Gastrocnemius medialis (tissue), 4 donors: ENCODE results near the gene GTPBP2.

ENCODE experiments used
- CTCF ChIP-seq, 5 experiments: fragments of 450-650 bp in 3 of 5; fragments of 200-600 bp in 2 of 5; sonication (generic) in 2 of 5; IDR thresholded peaks in 4 of 5; conservative IDR thresholded peaks in 1 of 5; 1 replicate in 4 of 5; 2 replicates in 1 of 5; pipeline ENCODE4 v1.5.1; 2016 to 2019; ENCODE audit warnings: antibody characterized with exemption in 5 of 5, mild to moderate bottlenecking in 3 of 5, moderate library complexity in 3 of 5
- POLR2A ChIP-seq, 2 donors: fragments of 450-650 bp; IDR thresholded peaks; one replicate each; pipeline ENCODE4 v1.6.1; 2017; ENCODE audit warnings: antibody characterized with exemption in 2 of 2, mild to moderate bottlenecking in 2 of 2, moderate library complexity in 2 of 2

GRCh38 chr6:43610431-43610830 is 18.6 kb downstream of the GTPBP2 start:
- TF ChIP-seq CTCF (IDR thresholded peaks at IDR 0.05 in 4 of 5, conservative IDR thresholded peaks at IDR 0.05 in 1 of 5) (no peak), POLR2A (IDR thresholded peaks at IDR 0.05) (no peak)
